ENCODE measurements around the gene TMEM253. TPM values are rescaled to one million over a fixed set of nuclear protein-coding genes. Genes with fewer than 3 reads are reported as not detected.
A peak's percentile ranks its signal among the peaks of the same experiment; 100 is the strongest.

TMEM253 gene
- total and polyA plus RNA-seq, 9 of the 15 experiments (the other 6 are each of a cell fraction or from before 2014, with no cell fraction given): 0.11 to 0.61 (median 0.26) TPM; not detected in 3

DNA sequence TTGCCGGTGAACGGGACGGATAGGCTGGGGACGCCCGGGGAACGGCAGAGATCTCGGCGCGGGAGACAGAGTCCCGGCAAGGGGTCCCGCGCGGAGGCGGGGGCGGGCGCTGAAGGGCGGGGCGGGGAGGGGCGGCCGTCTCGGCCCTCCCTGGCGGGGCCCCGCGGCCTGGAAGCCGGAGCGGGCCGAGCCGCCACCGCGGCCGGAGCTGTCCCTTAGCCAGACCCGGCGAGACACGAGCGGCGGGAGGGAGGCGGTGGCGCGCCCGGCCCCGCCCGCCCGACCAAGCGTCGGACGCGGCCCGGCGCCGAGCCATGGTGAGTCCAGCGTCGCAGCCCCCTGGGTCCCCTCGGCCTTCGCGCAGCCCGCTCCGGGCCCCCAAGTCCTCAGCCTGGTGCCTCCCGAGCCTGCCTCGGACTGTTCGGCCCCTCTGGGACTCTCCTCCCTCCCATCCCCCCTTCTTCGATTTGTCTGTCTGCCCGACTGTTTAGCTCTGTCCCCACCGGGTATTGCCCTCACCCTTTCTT, 30.7 kb upstream of the TMEM253 start, which contains the start of gene ARHGEF40 (continued):
- TF ChIP-seq E2F4 (CRISPR knock-in tag; IDR thresholded peaks at IDR 0.05; ENCODE audit: low read depth) (no peak), ZNF592 (IDR thresholded peaks at IDR 0.05) (no peak), POLR2G (IDR thresholded peaks at IDR 0.05; ENCODE audit: low read depth, low read length) (peak; percentile 54), POLR3G (IDR thresholded peaks at IDR 0.05; ENCODE audit: extremely low read depth, insufficient read length, insufficient replicate concordance) (no peak), CBX2 (IDR thresholded peaks at IDR 0.05; ENCODE audit: insufficient read depth, low read length, poor library complexity, severe bottlenecking) (no peak), UBTF (IDR thresholded peaks at IDR 0.05; ENCODE audit: borderline replicate concordance in 1 of 2, low read depth in 2 of 2, low read length in 2 of 2) (peak in 1 of 2 experiments; percentile 79; a peak in 1 of 4 replicates), SP1 (CRISPR knock-in tag; IDR thresholded peaks at IDR 0.05) (no peak), ZNF79 (CRISPR knock-in tag; IDR thresholded peaks at IDR 0.05; ENCODE audit: low read depth) (no peak), ZBTB5 (IDR thresholded peaks at IDR 0.05) (no peak), CXXC5 (CRISPR knock-in tag; IDR thresholded peaks at IDR 0.05) (peak; percentile 51; the same call in 1 of the 2 replicates), ZNF586 (CRISPR knock-in tag; conservative IDR thresholded peaks at IDR 0.05) (no peak), NFATC3 (IDR thresholded peaks at IDR 0.05) (no peak)
- TF ChIP-seq, protein P1, sequence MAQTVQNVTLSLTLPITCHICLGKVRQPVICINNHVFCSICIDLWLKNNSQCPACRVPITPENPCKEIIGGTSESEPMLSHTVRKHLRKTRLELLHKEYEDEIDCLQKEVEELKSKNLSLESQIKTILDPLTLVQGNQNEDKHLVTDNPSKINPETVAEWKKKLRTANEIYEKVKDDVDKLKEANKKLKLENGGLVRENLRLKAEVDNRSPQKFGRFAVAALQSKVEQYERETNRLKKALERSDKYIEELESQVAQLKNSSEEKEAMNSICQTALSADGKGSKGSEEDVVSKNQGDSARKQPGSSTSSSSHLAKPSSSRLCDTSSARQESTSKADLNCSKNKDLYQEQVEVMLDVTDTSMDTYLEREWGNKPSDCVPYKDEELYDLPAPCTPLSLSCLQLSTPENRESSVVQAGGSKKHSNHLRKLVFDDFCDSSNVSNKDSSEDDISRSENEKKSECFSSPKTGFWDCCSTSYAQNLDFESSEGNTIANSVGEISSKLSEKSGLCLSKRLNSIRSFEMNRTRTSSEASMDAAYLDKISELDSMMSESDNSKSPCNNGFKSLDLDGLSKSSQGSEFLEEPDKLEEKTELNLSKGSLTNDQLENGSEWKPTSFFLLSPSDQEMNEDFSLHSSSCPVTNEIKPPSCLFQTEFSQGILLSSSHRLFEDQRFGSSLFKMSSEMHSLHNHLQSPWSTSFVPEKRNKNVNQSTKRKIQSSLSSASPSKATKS (CRISPR knock-in tag; IDR thresholded peaks at IDR 0.05): no peak

Data from K562 (cell line).